Subcutaneous adipose tissue (tissue), 4 donors: ENCODE data around the gene AIFM2. TPM values are rescaled to one million over a fixed set of nuclear protein-coding genes. Genes with fewer than 3 reads are reported as not detected.

ENCODE experiments used
- total RNA-seq, 4 donors: library from RNA; depleted of rRNA; stranded (reverse); fragments of >200 nt; gene quantifications; one replicate each; pipeline ENCODE4 v1.1.0, GENCODE V29; 2016
- TF ChIP-seq, protein P1 (sequence below): fragments of 450-650 bp; IDR thresholded peaks from one replicate; pipeline ENCODE4 v1.5.1; 2016; ENCODE audit warnings: low read depth, mild to moderate bottlenecking, control low read depth, antibody characterized with exemption, moderate library complexity

Gene AIFM2
- total RNA-seq, 4 donors from 2014 or later, result 46.2 to 97.2 (median 50.1) TPM

DNA sequence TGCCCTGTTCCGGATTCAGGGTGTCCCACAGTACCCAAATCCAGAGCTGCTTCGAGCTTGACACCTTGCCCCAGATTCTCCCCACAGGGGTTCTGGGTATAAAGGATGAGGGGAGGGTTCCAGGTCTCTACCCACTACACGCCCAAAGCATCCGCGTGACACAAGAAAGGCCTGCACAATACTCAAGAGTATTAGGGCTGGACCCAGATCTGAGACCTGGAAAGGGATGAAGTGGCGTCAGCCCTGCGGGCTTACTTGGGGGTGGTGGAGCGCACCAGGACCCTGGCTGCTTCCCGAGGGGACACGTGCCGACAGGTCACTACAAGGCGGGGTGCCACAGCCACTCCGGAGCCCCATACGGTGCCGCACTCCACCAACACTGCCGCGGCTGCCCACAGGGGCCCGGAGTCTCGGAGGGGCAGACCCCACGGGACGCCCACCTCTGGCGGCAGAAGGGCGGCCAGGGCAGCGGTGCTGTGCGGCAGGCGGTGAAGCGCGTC, 12.6 kb upstream of the AIFM2 start:
- TF ChIP-seq, protein P1, sequence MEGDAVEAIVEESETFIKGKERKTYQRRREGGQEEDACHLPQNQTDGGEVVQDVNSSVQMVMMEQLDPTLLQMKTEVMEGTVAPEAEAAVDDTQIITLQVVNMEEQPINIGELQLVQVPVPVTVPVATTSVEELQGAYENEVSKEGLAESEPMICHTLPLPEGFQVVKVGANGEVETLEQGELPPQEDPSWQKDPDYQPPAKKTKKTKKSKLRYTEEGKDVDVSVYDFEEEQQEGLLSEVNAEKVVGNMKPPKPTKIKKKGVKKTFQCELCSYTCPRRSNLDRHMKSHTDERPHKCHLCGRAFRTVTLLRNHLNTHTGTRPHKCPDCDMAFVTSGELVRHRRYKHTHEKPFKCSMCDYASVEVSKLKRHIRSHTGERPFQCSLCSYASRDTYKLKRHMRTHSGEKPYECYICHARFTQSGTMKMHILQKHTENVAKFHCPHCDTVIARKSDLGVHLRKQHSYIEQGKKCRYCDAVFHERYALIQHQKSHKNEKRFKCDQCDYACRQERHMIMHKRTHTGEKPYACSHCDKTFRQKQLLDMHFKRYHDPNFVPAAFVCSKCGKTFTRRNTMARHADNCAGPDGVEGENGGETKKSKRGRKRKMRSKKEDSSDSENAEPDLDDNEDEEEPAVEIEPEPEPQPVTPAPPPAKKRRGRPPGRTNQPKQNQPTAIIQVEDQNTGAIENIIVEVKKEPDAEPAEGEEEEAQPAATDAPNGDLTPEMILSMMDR, result no peak

DNA sequence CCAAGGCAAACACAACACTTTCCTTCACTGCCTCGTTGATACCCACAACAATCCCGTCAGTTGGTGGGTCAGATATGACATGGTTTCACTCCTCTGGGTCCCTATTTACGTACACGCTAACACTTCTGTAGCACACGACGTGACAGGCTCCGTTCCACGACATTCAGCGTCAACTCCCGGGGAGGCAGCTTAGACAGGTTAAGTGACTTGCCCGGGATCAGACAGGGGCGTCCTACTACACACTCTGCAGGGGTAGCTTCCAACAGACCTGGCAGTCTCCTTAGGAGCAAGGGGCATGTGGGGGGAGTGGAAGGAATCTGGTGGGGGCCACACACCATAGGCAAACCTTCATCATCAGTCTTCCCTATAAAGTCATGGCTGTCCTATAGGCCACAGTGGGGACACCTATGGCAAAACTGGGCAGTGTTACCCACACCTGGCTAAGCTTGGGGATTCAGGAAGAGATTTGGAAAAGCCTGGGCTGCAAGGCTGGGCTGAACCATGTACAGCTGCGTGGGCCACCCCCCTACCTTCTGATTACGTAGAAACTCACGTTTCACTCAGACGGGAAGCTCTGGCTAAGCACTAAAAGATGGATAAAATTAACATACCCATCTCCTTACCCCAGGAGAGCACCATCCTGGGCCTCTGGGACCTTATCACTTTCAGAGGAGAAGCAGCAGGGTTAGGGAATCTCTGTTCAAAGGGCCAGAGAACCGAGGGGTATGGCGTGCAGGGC, 11.9 kb upstream of the AIFM2 start:
- TF ChIP-seq, protein P1, result no peak

DNA sequence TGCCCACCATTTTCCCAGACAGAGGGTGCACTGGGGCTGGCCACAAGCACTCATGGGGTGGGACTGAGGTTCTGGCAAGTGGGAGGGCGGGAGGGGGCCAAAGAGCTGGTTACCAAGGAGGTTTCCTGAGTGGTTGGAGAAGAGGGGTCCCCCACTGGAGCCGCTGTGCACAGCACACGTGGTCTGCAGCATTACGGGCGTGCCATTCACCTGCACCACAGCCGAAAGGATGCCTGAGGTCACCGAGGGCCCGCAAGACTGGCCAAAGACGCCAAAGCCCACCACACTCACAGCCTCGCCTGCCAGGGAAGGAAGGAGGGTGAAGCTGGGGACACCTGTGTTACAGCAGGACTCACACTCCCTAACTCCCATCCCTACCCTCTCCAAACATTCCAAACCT, 9.9 kb upstream of the AIFM2 start:
- TF ChIP-seq, protein P1, result no peak

DNA sequence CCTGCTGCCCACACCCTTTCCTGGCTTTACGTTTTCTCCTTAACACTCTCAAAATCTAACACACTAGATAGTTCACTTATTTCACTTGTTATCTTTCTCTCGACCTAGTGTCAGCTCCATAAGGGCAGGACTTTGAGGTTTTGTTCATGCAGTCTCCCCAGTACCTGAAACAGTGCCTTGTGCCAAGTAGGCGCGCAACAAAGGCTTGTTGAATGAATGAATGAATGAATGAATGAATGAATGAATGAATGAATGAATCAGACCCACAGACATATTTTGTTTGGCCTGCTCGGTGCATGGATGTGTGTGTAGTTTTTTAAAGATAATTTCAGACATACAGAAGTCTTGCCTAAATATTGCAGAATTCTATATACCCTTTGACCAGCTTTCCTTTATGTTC, 7.7 kb upstream of the AIFM2 start:
- TF ChIP-seq, protein P1, result no peak

DNA sequence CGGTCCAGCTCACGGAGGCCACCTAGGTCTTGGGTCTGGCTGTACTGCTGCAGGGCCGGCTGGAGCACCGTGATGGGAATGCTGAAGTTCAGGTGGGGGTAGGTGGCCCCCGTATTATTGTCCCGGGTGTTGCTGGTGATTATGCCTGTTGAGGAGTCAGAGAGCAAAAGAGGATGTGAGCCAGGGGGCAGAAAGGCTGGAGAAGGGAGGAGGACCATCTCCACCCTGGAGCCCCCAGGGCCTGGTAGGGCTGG, 7.3 kb upstream of the AIFM2 start:
- TF ChIP-seq, protein P1, result no peak

DNA sequence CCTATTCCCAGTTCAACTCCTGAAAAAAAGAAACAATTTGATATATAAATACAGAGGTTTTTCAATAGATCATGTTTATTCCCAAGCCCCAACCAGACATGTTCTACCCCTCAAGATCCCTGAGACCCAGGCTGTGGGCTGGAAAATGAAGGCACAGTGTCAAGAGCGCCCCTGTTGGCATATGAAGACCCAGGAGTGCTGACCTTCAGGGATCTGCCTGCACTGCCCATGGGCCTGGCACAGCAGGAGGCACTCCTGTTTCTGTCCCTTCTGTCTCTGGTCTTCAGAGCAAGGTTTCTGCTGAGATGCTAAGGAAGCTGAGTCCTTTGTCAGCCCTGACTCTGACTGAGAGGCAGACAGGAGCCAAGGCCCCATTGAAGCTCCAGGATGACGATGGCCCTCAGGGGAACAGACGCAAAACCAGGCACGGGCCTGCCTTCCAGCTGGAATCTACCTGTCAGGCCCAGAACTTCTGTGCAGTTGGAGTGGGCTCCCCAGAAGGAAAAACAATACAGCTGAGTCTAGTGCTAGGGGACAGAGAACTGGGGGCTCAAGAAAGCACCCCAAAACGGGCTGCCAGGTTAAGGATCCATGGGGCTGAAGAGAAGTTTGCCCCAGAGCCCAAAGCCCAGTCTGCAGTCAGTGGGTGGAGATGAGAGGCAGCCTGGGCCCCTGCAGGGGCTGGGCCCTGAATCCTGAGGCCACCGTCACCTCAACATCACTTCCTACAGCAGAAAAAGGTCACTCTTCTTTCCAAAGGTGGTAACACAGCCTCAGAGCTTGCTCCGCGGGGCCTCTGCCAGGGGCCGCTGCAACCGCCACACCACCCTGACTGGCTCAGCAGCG, 6.7 kb upstream of the AIFM2 start:
- TF ChIP-seq, protein P1, result no peak
